Heart left ventricle (tissue), 16 donors: ENCODE measurements around the gene NMNAT3. TPM values are rescaled to one million over a fixed set of nuclear protein-coding genes. Genes with fewer than 3 reads are reported as not detected.

Experiments
- ATAC-seq, 4 donors: fragments of 200-7000 bp; cut with Tn5 transposase; one replicate each; pipeline ENCODE4 v1.9.1; 2020 to 2022; ENCODE audit warnings: moderate library complexity in 4 of 4, mild to moderate bottlenecking in 3 of 4, moderate number of reproducible peaks in 1 of 4
- DNase-seq, 5 donors: peaks; one replicate each; pipeline ENCODE4 v3.0.0-alpha.2; 2020
- H3K27ac ChIP-seq, 12 donors: fragments of 200-600 bp; sonication (generic) in 4 of 12; one replicate each; pipeline versions ENCODE4 v1.5.0 to v1.8.0; 2016 to 2022; ENCODE audit warnings: mild to moderate bottlenecking in 2 of 12
- H3K27me3 ChIP-seq, 9 donors: fragments of 200-600 bp; sonication (generic) in 2 of 9; one replicate each; pipeline versions ENCODE4 v1.5.1 to v1.8.0; 2016 to 2022; ENCODE audit warnings: mild to moderate bottlenecking in 3 of 9
- H3K36me3 ChIP-seq, 9 donors: fragments of 200-600 bp; sonication (generic) in 2 of 9; one replicate each; pipeline versions ENCODE4 v1.5.0 to v1.8.0; 2018 to 2022; ENCODE audit warnings: mild to moderate bottlenecking in 2 of 9
- H3K4me1 ChIP-seq, 12 donors: fragments of 200-600 bp; sonication (generic) in 4 of 12; one replicate each; pipeline versions ENCODE4 v1.5.0 to v1.8.0; 2016 to 2022; ENCODE audit warnings: mild to moderate bottlenecking in 3 of 12
- H3K4me3 ChIP-seq, 12 donors: fragments of 200-600 bp; sonication (generic) in 4 of 12; one replicate each; pipeline versions ENCODE4 v1.5.0 to v1.8.0; 2017 to 2022; ENCODE audit warnings: mild to moderate bottlenecking in 9 of 12, moderate library complexity in 4 of 12
- H3K9me3 ChIP-seq, 12 donors: fragments of 200-600 bp; sonication (generic) in 4 of 12; one replicate each; pipeline versions ENCODE4 v1.5.0 to v1.8.0; 2016 to 2022; ENCODE audit warnings: mild to moderate bottlenecking in 1 of 12
- CTCF ChIP-seq, 12 donors: fragments of 200-600 bp; sonication (generic) in 4 of 12; IDR thresholded peaks; one replicate each; pipeline versions ENCODE4 v1.5.0 to v1.8.0; 2018 to 2022; ENCODE audit warnings: antibody characterized with exemption in 12 of 12, mild to moderate bottlenecking in 5 of 12
- POLR2A ChIP-seq, 2 donors: fragments of 450-650 bp; IDR thresholded peaks; one replicate each; pipeline ENCODE4 v1.6.1; 2017; ENCODE audit warnings: antibody characterized with exemption in 2 of 2, mild to moderate bottlenecking in 2 of 2, moderate library complexity in 2 of 2
- WGBS, 4 donors: extraction: QIAGEN DNeasy Blood & Tissue Kit in 2 of 4; methylation state at CpG; one replicate each; pipeline versions ENCODE4 v1.1.5 to v1.1.7; 2013 to 2018; 5-methylcytosine and 5-hydroxymethylcytosine counted together
- intact Hi-C, 10 donors: fragments of 100-400 bp; cut with DNase I; formaldehyde crosslinking; loops; one replicate each; pipeline versions ENCODE4 v1.11.1 to v1.14.2; 2022
- polyA plus RNA-seq, 2 donors: library from polyadenylated mRNA; stranded (reverse); fragments of 200-250 nt; gene quantifications; one replicate each; pipeline ENCODE4 v1.2.3, GENCODE V29; 2013
- total RNA-seq, 9 donors: library from RNA; depleted of rRNA in 2 of 9; stranded (reverse); fragments of >200 nt in 2 of 9; fragmentation: NEBNext Ultra II Directional in 3 of 9; extraction: Animal tissue kit (Norgen Biotek cat#: 25700) in 3 of 9; gene quantifications; one replicate each; pipeline versions ENCODE4 v1.1.0 to v1.2.4, GENCODE V29; 2016 to 2023
- donor health status: ischemic (EF 13 %, LVEDD 7.1; RV severe dilation, severe dysfunction).
- donor health status: healthy with polysubstance abuse.
- donor health status: DM: no; HTN: yes; CAD: no.
- donor health status: DM: no; HTN: no; CAD: no.
- donor health status: ischemic (EF 25% LVEDD 6.9; RV normal size, moderate dysfunction).
- donor health status: ischemic (EF 25% LVEDD 5.7; RV mildly dilated, moderate dysfunction).
- donor health status: healthy.
- donor health status: DM: yes; HTN: yes; CAD: no.
- donor health status: ischemic (EF 35%, LVEDD 5.7; RV mildly dilated, moderate dysfunction).
- donor health status: nonischemic (EF 11% LVEDD 7.7; RV severe dilation, severe dysfunction).
- donor health status: DM: yes; HTN: yes; CAD: no.
- donor health status: PGD.
- donor health status: ischemic (EF 29% LVEDD 5.4; RV normal size, mild dysfunction).
- donor health status: nonischemic (EF 23%, LVEDD 6.1; RV moderate dilation, normal function).

The NMNAT3 gene
- total and polyA plus RNA-seq, 11 donors, result 6.5 to 15.4 (median 11.0) TPM

- H3K36me3 ChIP-seq, result no peaks in the 10 kb centered on the region
- peaks cover 0 to 7% (median 0%) of the 10 kb centered on the region in 12 donors for H3K4me1 ChIP-seq
- TF ChIP-seq CTCF (IDR thresholded peaks at IDR 0.05) (no peak), POLR2A (IDR thresholded peaks at IDR 0.05) (no peak)
- no peak for ATAC-seq
- no peak overlapping the region for H3K27ac ChIP-seq
- intact Hi-C loops, result no loop called here
- no peaks in the 10 kb centered on the region for H3K9me3 ChIP-seq
- H3K27me3 ChIP-seq, result no peaks in the 10 kb centered on the region
- H3K4me3 ChIP-seq, result no peak overlapping the region
- DNase-seq, result no peak
These were observed 9.4 kb downstream of the NMNAT3 start for GRCh38 chr3:139668332-139668731.

- intact Hi-C loops, result no loop called here
- peaks cover 0 to 4% (median 0%) of the 10 kb centered on the region in 9 donors for H3K36me3 ChIP-seq
- DNase-seq, result no peak
- TF ChIP-seq CTCF (IDR thresholded peaks at IDR 0.05) (no peak), POLR2A (IDR thresholded peaks at IDR 0.05) (no peak)
- peaks cover 0 to 7% (median 0%) of the 10 kb centered on the region in 12 donors for H3K4me1 ChIP-seq
- no peaks in the 10 kb centered on the region for H3K9me3 ChIP-seq
- H3K27me3 ChIP-seq, result no peaks in the 10 kb centered on the region
- ATAC-seq, result peak; percentile 67 to 83 (median 74)
- WGBS, 4 donors, result 65 to 68% (median 67%) methylated on average over 2 of the region's 2 CpGs
- no peak overlapping the region for H3K4me3 ChIP-seq
- no peak overlapping the region for H3K27ac ChIP-seq
These were observed 12.8 kb downstream of the NMNAT3 start for GRCh38 chr3:139664958-139665357.

GRCh38 chr3:139660269-139660668 lies 17.5 kb downstream of the NMNAT3 start:
- Histone ChIP-seq H3K4me3 (no peak overlapping the region), H3K4me1 (peaks cover 0 to 13% (median 3%) of the 10 kb centered on the region in 12 donors), H3K9me3 (no peaks in the 10 kb centered on the region), H3K27me3 (no peaks in the 10 kb centered on the region), H3K27ac (no peak overlapping the region), H3K36me3 (peaks cover 0 to 4% (median 0%) of the 10 kb centered on the region in 9 donors)
- DNase-seq, result no peak
- 0 to 95% (median 59%) methylated on average over 1 of the region's 1 CpG for WGBS, 4 donors
- intact Hi-C loops, result no loop called here
- no peak for TF ChIP-seq CTCF (IDR thresholded peaks at IDR 0.05)
- no peak for TF ChIP-seq POLR2A (IDR thresholded peaks at IDR 0.05)
- no peak for ATAC-seq

- no peak for TF ChIP-seq POLR2A (IDR thresholded peaks at IDR 0.05)
- TF ChIP-seq CTCF (IDR thresholded peaks at IDR 0.05), result no peak
- H3K27me3 ChIP-seq, result no peaks in the 10 kb centered on the region
- no peaks in the 10 kb centered on the region for H3K9me3 ChIP-seq
- H3K4me3 ChIP-seq, result no peak overlapping the region
- H3K4me1 ChIP-seq, result peaks cover 0 to 16% (median 2%) of the 10 kb centered on the region in 12 donors
- intact Hi-C loops, result no loop called here
- H3K27ac ChIP-seq, result no peak overlapping the region
- H3K36me3 ChIP-seq, result peaks cover 0 to 4% (median 0%) of the 10 kb centered on the region in 9 donors
- WGBS, 4 donors, result 89 to 94% (median 91%) methylated on average over 4 of the region's 4 CpGs
- ATAC-seq (no peak), DNase-seq (no peak)
These were observed 18.3 kb downstream of the NMNAT3 start for GRCh38 chr3:139659511-139659910.
